GM12892 (cell line): ENCODE measurements around the gene POLR2A. TPM values are rescaled to one million over a fixed set of nuclear protein-coding genes. Genes with fewer than 3 reads are reported as not detected.

Experiments
- DNase-seq: peaks from one replicate; pipeline ENCODE4 v3.0.0; 2011; ENCODE audit not compliant: insufficient read length
- FAIRE-seq: peaks from 2 replicates; lab custom pipeline; 2011; peaks lifted over from hg19 to GRCh38; lab: Jason Lieb, UNC
- POLR2A ChIP-seq: IDR thresholded peaks from 2 replicates; pipeline ENCODE4 v1.6.1; 2011; ENCODE audit warnings: low read depth, low read length, control low read depth
- POLR2AphosphoS5 ChIP-seq: IDR thresholded peaks from 2 replicates; pipeline ENCODE4 v1.6.1; 2011; ENCODE audit warnings: low read depth, low read length, control low read depth
- TAF1 ChIP-seq: IDR thresholded peaks from 2 replicates; pipeline ENCODE4 v1.6.1; 2011; ENCODE audit warnings: low read depth, mild to moderate bottlenecking, control low read depth, low read length, borderline replicate concordance
- polyA plus RNA-seq: library from polyadenylated mRNA; unstranded; fragments of >200 nt; gene quantifications from one replicate; pipeline ENCODE4 v1.2.1, GENCODE V29; 2012; ENCODE audit warnings: missing spikeins, inconsistent platforms; ENCODE audit not compliant: missing spikeins

The POLR2A gene
- 53.1 TPM for polyA plus RNA-seq

- FAIRE-seq (peak; percentile 97), DNase-seq (peak; percentile 97)
These were observed at the start of gene POLR2A for GRCh38 chr17:7484067-7484918. Gene POLR2A (plus strand): TSS chr17:7484366.

GRCh38 chr17:7435676-7436555, 48.2 kb upstream of the POLR2A start:
- TF ChIP-seq POLR2A = peak; percentile 40; the same call in 1 of the 2 replicates
- TF ChIP-seq POLR2AphosphoS5 = no peak
- DNase-seq (no peak), FAIRE-seq (no peak)

More at GRCh38 chr17:7484067-7484918, at the start of gene POLR2A:
- TF ChIP-seq TAF1 (peak; percentile 100), POLR2AphosphoS5 (peak; percentile 100), POLR2A (peak; percentile 100)

- TF ChIP-seq POLR2AphosphoS5 (no peak), TAF1 (no peak), POLR2A (no peak)
- DNase-seq (no peak), FAIRE-seq (peak; percentile 80)
These were observed 47.4 kb upstream of the POLR2A start for GRCh38 chr17:7436556-7437368.

- DNase-seq = no peak
- FAIRE-seq = no peak
- no peak for TF ChIP-seq POLR2AphosphoS5
- no peak for TF ChIP-seq POLR2A
- TF ChIP-seq TAF1 = no peak
These were observed 46.8 kb upstream of the POLR2A start for GRCh38 chr17:7437369-7437863.

GRCh38 chr17:7437950-7438614, 46.1 kb upstream of the POLR2A start:
- no peak for FAIRE-seq

GRCh38 chr17:7438656-7439460, 45.3 kb upstream of the POLR2A start:
- TF ChIP-seq POLR2A = no peak
- TF ChIP-seq TAF1 = no peak
- no peak for TF ChIP-seq POLR2AphosphoS5
- no peak for DNase-seq
- FAIRE-seq = peak; percentile 24

More at GRCh38 chr17:7437950-7438614, 46.1 kb upstream of the POLR2A start:
- no peak for DNase-seq
- no peak for TF ChIP-seq POLR2AphosphoS5
- TF ChIP-seq POLR2A = no peak
- TF ChIP-seq TAF1 = no peak

- FAIRE-seq = no peak
These were observed 44.6 kb upstream of the POLR2A start, which contains the start of gene FGF11 for GRCh38 chr17:7439462-7440112. Gene FGF11 (plus strand): TSS chr17:7439512. CDS start chr17:7439621, 109 bp downstream.

GRCh38 chr17:7440113-7440833, 43.9 kb upstream of the POLR2A start:
- DNase-seq (no peak), FAIRE-seq (peak; percentile 84)
- TF ChIP-seq TAF1 = no peak
- TF ChIP-seq POLR2A = no peak
- no peak for TF ChIP-seq POLR2AphosphoS5

More at GRCh38 chr17:7439462-7440112, 44.6 kb upstream of the POLR2A start, which contains the start of gene FGF11:
- DNase-seq = no peak
- TF ChIP-seq TAF1 (no peak), POLR2A (no peak), POLR2AphosphoS5 (no peak)

GRCh38 chr17:7440834-7441195, 43.4 kb upstream of the POLR2A start:
- TF ChIP-seq POLR2AphosphoS5 = no peak
- no peak for TF ChIP-seq TAF1
- TF ChIP-seq POLR2A = no peak
- FAIRE-seq (no peak), DNase-seq (no peak)
